Fibroblast of lung (primary cell): Measurements from ENCODE around the gene NR1D2. TPM values are rescaled to one million over a fixed set of nuclear protein-coding genes. Genes with fewer than 3 reads are reported as not detected.
"Not testable (repeated sequence)": the region's sequence is repeated elsewhere in the genome, so short reads cannot be mapped to it uniquely, and the experiment has no call there.

Experiments used
- DNase-seq, 2 donors: peaks; one replicate each; pipeline versions ENCODE4 v3.0.0 to v3.0.0-alpha.2; 2010; ENCODE audit warnings: low read depth in 2 of 2
- H2AFZ ChIP-seq: 2 replicates; pipeline ENCODE4 v1.5.1; 2012; ENCODE audit warnings: low read length, control low read depth, inconsistent platforms
- H3K27ac ChIP-seq: 2 replicates; pipeline ENCODE4 v1.5.1; 2011; ENCODE audit warnings: low read length, control low read depth; ENCODE audit not compliant: insufficient read depth
- H3K27me3 ChIP-seq: 2 replicates; pipeline ENCODE4 v1.5.1; 2011; ENCODE audit warnings: mild to moderate bottlenecking, low read length; ENCODE audit not compliant: control insufficient read depth, insufficient read depth
- H3K36me3 ChIP-seq: 2 replicates; pipeline ENCODE4 v1.5.1; 2011; ENCODE audit warnings: low read length; ENCODE audit not compliant: control insufficient read depth, insufficient read depth
- H3K4me1 ChIP-seq: 2 replicates; pipeline ENCODE4 v1.5.1; 2011; ENCODE audit warnings: low read length; ENCODE audit not compliant: control insufficient read depth, insufficient read depth; ENCODE audit errors: extremely low read depth
- H3K4me2 ChIP-seq: 2 replicates; pipeline ENCODE4 v1.5.1; 2011; ENCODE audit warnings: low read length, control low read depth; ENCODE audit not compliant: insufficient read depth; ENCODE audit errors: extremely low read depth
- H3K4me3 ChIP-seq, 4 experiments: fragments of 200-600 bp in 1 of 4; sonication (generic) in 1 of 4; replicated peaks in 1 of 4; 2 replicates each; pipeline ENCODE4 v1.5.1; 2011 to 2016; ENCODE audit warnings: low read length in 4 of 4, low read depth in 3 of 4, mild to moderate bottlenecking in 3 of 4, control low read depth in 2 of 4, inconsistent platforms in 1 of 4, mixed read lengths in 1 of 4; ENCODE audit not compliant: insufficient read depth in 1 of 4; ENCODE audit errors: control extremely low read depth in 1 of 4
- H3K79me2 ChIP-seq: 2 replicates; pipeline ENCODE4 v1.5.1; 2012; ENCODE audit warnings: mild to moderate bottlenecking, low read length, inconsistent platforms; ENCODE audit not compliant: control insufficient read depth, insufficient read depth
- H3K9ac ChIP-seq: 2 replicates; pipeline ENCODE4 v1.5.1; 2011; ENCODE audit warnings: mild to moderate bottlenecking, low read length, control low read depth; ENCODE audit not compliant: insufficient read depth
- H3K9me3 ChIP-seq: 2 replicates; pipeline ENCODE4 v1.5.1; 2012; ENCODE audit warnings: low read depth, low read length; ENCODE audit not compliant: control insufficient read depth, insufficient read depth
- H4K20me1 ChIP-seq: 2 replicates; pipeline ENCODE4 v1.5.1; 2011; ENCODE audit warnings: low read length; ENCODE audit not compliant: control insufficient read depth, insufficient read depth; ENCODE audit errors: extremely low read depth
- EZH2 ChIP-seq: IDR thresholded peaks from 2 replicates; pipeline ENCODE4 v1.5.1; 2012; ENCODE audit warnings: low read length, control low read depth, mild to moderate bottlenecking; ENCODE audit errors: missing control alignments
- polyA plus RNA-seq, 2 donors: library from polyadenylated mRNA; depleted of rRNA in 1 of 2; stranded (reverse) in 1 of 2; unstranded in 1 of 2; fragments of >200 nt; gene quantifications; 2 replicates each; pipeline ENCODE4 v1.2.1, GENCODE V29; 2011 to 2012; ENCODE audit warnings: missing spikeins in 1 of 2
- total RNA-seq: library from RNA; depleted of rRNA; stranded (reverse); fragments of >200 nt; gene quantifications from 2 replicates; pipeline ENCODE4 v1.2.1, GENCODE V29; 2014
- TF ChIP-seq, protein P1 (sequence below), 2 donors: IDR thresholded peaks in 1 of 2; conservative IDR thresholded peaks in 1 of 2; 1 replicate in 1 of 2; 2 replicates in 1 of 2; pipeline ENCODE4 v1.5.1; 2011 to 2012; ENCODE audit warnings: low read length in 2 of 2, control low read depth in 1 of 2, inconsistent platforms in 1 of 2, low read depth in 1 of 2, mild to moderate bottlenecking in 1 of 2

Gene NR1D2
- total and polyA plus RNA-seq, 2 donors (not counting 1 experiment from before 2014, with no cell fraction given) = 41.5 to 85.2 TPM

DNA sequence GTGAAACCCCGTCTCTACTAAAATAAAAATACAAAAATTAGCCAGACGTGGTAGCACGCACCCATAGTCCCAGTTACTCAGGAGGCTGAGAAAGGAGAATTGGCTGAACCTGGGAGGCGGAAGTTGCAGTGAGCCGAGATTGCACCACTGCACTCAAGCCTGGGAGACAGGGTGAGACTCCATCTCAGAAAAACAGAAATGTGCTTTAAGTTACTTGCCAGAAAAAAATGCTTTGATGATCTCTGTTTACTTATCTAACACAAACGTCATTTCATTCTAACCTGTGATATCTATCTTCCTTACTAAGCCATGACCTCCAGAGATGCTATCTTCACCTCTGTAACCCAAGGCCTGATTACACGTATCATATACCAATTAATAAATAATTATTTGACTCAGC lies 35.7 kb upstream of the NR1D2 start:
- Histone ChIP-seq H3K4me1 (no peaks in the 10 kb centered on the region), H3K9ac (no peak overlapping the region), H3K36me3 (no peaks in the 10 kb centered on the region), H3K9me3 (no peaks in the 10 kb centered on the region), H3K27ac (no peak overlapping the region), H3K79me2 (no peaks in the 10 kb centered on the region), H3K27me3 (no peaks in the 10 kb centered on the region), H3K4me3 (no peak overlapping the region), H3K4me2 (no peak overlapping the region), H4K20me1 (no peaks in the 10 kb centered on the region), H2AFZ (no peak overlapping the region)
- no peak for DNase-seq
- TF ChIP-seq, protein P1, sequence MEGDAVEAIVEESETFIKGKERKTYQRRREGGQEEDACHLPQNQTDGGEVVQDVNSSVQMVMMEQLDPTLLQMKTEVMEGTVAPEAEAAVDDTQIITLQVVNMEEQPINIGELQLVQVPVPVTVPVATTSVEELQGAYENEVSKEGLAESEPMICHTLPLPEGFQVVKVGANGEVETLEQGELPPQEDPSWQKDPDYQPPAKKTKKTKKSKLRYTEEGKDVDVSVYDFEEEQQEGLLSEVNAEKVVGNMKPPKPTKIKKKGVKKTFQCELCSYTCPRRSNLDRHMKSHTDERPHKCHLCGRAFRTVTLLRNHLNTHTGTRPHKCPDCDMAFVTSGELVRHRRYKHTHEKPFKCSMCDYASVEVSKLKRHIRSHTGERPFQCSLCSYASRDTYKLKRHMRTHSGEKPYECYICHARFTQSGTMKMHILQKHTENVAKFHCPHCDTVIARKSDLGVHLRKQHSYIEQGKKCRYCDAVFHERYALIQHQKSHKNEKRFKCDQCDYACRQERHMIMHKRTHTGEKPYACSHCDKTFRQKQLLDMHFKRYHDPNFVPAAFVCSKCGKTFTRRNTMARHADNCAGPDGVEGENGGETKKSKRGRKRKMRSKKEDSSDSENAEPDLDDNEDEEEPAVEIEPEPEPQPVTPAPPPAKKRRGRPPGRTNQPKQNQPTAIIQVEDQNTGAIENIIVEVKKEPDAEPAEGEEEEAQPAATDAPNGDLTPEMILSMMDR (conservative IDR thresholded peaks at IDR 0.05 in 1 of 2, IDR thresholded peaks at IDR 0.05 in 1 of 2; ENCODE audit: low read depth in 1 of 2, low read length in 2 of 2) = no peak
- no peak for TF ChIP-seq EZH2

DNA sequence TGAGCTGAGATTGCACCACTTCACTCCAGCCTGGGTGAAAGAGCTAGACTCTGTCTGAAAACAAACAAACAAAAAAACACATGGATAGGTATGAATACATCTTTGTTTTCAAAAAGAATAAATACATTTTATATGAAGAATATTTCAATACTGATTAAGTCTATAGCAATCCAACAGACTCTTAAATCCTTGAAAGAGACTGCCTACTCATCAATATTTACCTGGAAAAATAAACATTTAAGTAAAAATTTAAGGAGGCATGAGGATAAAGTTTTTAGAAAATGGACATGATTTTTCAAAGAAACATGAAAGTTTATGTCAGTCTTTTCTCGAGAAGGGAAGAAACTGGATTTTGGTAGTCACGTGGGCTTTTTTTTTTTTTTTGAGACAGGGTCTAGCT lies 33.7 kb upstream of the NR1D2 start:
- Histone ChIP-seq H3K9me3 (no peaks in the 10 kb centered on the region), H3K27me3 (no peaks in the 10 kb centered on the region), H3K4me1 (peaks cover 2% of the 10 kb centered on the region), H3K4me2 (no peak overlapping the region), H3K4me3 (no peak overlapping the region), H3K36me3 (no peaks in the 10 kb centered on the region), H2AFZ (no peak overlapping the region), H3K9ac (no peak overlapping the region), H4K20me1 (no peaks in the 10 kb centered on the region), H3K79me2 (peaks cover 3% of the 10 kb centered on the region), H3K27ac (no peak overlapping the region)
- TF ChIP-seq EZH2 = no peak
- TF ChIP-seq, protein P1 (conservative IDR thresholded peaks at IDR 0.05 in 1 of 2, IDR thresholded peaks at IDR 0.05 in 1 of 2; ENCODE audit: low read depth in 1 of 2, low read length in 2 of 2) = no peak
- DNase-seq = no peak

DNA sequence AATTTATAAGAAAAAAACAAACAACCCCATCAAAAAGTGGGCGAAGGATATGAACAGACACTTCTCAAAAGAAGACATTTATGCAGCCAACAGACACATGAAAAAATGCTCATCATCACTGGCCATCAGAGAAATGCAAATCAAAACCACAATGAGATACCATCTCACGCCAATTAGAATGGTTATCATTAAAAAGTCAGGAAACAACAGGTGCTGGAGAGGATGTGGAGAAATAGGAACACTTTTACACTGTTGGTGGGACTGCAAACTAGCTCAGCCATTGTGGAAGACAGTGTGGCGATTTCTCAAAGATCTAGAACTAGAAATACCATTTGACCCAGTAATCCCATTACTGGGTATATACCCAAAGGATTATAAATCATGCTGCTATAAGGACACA lies 32.8 kb upstream of the NR1D2 start:
- not testable (repeated sequence) for H3K4me1 ChIP-seq, H3K9ac ChIP-seq, H3K4me3 ChIP-seq, H4K20me1 ChIP-seq, H3K9me3 ChIP-seq, H3K27ac ChIP-seq, DNase-seq, H3K27me3 ChIP-seq, H3K4me2 ChIP-seq, H3K79me2 ChIP-seq, H3K36me3 ChIP-seq, H2AFZ ChIP-seq
